ENCODE results near the gene FCER2.
A peak's percentile ranks its signal among the peaks of the same experiment; 100 is the strongest.

FCER2 gene

DNA sequence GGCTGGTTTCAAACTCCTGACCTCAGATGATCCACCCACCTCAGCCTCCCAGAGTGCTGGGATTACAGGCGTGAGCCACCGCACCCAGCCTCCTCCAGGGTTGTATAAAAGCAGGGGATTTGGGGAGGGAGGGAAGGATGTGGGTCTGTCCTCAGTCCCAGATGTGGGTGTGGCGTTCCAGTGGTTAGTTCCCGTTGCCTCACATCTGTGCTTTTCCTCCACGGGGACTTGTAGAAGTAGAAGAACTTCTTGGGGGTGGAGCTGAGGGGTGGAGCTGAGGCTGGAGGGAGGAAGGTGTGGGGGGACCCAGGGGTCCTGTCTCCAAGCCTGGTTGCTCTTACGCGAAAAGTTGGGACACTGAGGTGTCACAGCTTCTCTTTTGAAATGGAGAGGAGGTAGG lies 25.6 kb downstream of the FCER2 start:
- no peak for DNase-seq

DNA sequence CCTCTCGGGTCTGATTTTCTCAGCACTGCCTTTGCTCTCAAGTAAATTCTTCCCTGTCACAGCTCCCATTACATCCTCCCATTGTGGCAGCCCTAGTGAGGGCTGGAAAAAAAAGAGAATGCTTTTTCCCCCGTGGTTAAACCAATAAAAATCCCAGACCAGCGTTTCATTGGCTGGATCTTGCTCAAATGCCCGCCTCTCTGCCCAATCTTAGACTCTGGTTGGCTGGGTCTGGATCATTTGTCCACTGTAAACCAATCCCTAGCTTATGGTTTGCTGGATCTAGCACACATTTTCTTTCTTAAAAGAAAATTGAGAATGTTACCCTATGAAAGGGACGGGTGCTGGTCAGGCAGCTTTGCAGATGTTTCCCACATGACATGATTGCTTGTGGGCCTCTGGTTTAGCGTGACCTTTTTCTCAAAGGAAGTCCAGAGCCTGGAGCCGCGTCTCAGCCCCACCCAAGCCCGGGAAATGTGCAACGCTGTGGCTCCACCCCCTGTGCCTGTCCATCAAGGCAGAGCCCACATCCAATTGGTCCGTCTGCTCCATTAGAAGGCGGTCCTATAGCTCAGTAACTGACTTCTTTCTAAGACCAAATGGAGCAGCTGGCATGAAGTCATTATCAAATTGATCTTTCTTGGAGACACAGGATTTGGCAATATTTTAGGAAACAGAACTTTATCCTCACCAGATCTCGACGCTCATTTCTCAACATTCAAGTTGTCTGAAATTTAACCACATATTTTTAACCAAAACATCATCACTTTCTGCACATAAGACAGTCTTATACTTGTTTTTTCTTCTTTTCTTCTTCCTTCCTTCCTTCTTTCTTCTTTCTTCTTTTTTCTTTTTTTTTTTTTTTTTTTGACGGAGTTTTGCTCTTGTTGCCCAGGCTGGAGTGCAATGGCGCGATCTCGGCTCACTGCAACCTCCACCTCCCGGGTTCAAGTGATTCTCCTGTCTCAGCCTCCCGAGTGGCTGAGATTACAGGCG lies 27.6 kb downstream of the FCER2 start:
- peak; percentile 58 for DNase-seq

DNA sequence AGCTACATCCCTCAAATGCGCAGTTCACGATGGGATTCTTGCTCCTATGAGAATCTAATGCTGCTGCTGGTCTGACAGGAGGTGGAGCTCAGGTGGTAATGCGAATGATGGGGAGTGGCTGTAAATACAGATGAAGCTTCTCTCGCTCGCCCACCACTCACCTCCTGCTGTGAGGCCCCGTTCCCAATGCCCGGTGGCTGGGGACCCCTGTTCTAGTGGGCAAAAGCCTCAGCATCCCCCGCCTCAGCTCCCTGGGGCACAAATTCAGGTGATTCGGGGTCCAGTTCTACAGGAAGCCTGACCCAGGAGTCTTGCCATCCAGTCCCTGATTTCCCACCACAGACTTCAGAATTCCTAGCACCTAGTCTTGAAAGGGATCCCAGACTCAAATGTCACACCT lies 29.4 kb downstream of the FCER2 start:
- no peak for DNase-seq

- no peak for DNase-seq
Observed at GRCh38 chr19:7670790-7671189, 31.1 kb downstream of the FCER2 start.

GRCh38 chr19:7670150-7670783 lies 31.7 kb downstream of the FCER2 start:
- no peak for DNase-seq

DNA sequence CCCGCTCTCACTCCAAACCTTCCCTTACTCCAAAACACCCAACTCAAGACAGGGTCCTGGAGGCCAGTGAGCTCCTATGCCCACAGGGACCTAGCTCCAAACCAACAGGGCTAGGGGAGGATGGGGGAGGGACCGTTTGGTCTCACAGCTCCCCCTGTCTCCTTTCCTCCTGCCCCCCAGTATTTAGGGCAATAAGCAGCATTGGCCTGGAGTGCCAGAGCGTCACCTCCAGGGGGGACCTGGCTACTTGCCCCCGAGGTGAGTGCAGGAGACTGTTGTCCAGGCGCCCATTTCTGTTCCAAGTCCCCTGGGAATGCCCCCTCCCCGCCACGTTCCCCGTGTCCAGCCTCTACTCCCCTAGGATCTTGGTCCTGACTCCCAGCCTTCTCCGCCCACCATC lies 32.3 kb downstream of the FCER2 start:
- DNase-seq = no peak

DNA sequence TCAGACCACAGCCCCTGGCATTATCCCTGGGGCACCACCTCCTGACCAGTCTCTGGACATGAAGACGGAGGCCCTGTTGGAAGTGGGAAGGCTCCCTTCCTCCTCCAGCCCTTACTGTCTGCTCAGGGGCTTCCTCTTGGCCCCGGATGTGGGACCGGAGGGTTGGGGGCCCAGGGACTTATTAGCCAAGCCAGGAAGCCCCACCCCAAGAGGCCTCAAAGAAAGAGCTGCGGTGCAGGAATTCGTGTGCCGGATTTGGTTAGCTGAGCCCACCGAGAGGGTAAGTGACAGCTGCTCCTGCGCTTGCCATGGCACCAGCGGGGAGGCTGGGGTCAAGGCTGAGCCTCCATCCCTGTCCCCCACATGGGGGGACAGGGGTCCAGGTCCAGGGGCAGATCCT lies 33.1 kb downstream of the FCER2 start, which contains the start of gene RETN:
RETN (plus strand) TSS at position 208 of the 400 bp plus-strand sequence. CDS start 278 bp downstream, outside the sequence.
- no peak for DNase-seq

DNA sequence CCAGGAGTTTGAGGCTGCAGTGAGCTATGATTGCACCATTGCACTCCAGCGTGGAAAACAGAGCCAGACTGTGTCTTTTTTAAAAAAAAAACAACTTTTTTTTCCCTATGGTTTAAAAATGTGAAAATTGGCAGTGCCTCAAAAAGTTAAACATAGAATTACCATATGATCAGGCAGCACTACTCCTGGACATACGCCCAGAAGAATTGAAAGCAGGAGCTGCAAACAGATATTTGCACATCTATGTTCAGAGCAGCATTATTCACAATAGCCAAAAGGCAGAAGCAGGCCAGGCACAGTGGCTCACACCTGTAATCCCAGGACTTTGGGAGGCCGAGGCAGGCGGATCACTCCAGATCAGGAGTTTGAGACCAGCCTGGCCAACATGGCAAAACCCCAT lies 36.9 kb downstream of the FCER2 start:
- DNase-seq = no peak

DNA sequence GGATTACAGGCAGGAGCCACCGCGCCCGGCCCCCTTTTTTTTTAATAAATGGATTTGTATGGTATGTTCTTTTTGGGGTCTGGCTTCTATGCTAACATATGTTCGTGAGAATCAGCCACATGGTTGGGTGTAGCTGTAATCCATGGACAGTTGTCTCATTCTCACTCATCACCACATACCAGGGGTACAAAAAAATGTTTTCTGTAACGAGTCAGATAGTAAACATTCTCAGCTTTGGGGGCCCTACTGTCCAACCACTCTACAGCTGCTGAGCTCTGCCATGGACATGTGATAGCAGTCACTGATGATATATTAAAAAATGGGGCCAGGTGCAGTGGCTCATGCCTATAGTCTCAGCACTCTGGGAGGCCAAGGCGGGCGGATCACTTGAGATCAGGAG lies 38.2 kb downstream of the FCER2 start:
- no peak for DNase-seq

DNA sequence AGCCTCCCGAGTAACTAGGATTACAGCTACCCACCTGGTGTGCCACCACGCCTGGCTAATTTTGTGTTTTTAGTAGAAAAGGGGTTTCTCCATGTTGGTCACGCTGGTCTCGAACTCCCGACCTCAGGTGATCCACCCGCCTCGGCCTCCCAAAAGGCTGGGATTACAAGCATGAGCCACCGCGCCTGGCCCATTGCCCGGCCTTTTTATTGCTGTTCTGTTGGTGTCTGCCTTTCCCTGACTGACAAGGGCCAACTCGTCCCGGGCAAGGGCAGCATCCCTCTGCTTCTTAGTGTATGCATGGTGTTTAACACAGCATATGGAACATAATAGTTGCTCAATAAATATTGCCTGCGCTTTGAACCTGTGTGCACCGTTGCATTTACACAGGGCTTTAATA lies 39.3 kb downstream of the FCER2 start:
- no peak for DNase-seq

DNA sequence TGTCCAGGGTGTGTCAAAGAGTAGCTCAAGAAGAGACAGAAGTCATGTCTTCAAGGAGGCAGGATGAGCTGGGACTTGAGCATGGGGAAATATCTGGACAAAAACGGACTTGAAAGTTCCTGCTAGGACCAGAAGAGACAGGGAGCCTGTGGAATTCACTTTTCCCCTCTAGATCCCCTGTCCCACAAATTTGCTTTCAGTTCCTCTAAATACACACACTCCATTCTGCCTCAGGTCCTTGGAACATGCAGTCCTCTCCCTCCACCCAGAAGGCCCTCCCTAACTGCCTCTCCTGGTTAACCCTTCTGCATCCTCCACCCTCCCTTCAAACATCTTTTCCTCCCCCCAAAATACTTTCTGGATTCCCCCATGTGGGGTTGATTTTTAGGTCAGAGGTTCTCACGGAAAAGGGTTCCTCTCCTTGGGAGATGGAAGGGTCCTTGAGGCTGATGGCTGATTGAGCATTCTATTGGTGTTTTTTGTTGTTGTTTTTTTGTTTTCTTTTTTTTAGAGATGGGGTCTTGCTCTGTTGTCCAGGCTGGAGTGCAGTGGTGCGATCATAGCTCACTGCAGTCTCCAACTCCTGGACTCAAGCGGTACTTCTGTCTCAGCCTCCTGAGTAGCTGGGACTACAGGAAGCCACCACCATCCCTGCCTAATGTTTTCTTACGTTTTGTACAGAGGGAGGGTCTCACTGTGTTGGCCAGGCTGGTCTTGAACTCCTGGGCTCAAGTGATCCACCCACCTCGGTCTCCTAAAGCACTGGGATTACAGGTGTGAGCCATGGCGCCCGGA lies 40.0 kb downstream of the FCER2 start:
- no peak for DNase-seq

DNA sequence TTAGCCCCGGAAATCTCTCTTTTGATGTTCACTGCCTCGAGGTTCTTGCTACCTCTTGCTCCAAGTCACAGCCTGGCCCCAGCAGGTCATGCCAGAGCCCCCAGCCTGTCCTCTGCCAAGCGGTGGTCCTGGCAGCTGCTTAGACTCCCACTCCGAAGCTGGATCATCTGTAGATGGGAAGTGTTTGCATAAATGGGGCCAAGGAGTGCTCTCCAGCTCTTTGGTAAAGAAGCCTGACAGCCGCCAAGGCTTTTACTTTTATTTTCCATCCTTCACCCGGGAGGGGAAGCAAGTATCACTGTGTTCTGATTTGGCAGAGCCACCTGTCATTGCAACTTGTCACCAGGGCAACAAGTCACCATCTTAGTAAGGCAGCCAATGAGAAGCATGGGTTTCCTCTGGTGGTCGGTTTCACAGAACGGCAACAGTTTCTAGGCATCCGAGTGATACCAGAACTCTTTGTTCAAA lies 43.7 kb downstream of the FCER2 start:
- no peak for DNase-seq

- no peak for DNase-seq
Observed at GRCh38 chr19:7657131-7657751, 44.7 kb downstream of the FCER2 start.

- DNase-seq = no peak
Observed at GRCh38 chr19:7655581-7655980, 46.4 kb downstream of the FCER2 start.

DNA sequence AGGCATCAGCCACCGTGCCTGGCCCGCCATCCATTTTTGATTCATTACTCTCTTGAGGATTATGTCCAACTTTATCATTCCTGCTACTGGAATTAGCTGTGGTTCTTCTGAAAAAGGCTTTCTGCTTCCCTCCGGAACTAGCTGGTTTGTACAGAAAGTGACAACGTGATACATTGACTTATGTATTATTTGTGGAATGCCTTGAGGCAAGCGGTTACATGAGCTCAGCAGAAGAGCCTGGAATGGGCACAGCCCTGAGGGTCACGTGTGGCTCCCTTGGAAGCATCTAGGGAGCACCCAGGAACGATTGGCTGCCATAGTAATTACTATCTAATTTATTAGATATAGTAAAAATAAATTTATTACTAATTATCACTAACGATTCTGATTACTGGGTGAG lies 47.5 kb downstream of the FCER2 start:
- DNase-seq = no peak

DNA sequence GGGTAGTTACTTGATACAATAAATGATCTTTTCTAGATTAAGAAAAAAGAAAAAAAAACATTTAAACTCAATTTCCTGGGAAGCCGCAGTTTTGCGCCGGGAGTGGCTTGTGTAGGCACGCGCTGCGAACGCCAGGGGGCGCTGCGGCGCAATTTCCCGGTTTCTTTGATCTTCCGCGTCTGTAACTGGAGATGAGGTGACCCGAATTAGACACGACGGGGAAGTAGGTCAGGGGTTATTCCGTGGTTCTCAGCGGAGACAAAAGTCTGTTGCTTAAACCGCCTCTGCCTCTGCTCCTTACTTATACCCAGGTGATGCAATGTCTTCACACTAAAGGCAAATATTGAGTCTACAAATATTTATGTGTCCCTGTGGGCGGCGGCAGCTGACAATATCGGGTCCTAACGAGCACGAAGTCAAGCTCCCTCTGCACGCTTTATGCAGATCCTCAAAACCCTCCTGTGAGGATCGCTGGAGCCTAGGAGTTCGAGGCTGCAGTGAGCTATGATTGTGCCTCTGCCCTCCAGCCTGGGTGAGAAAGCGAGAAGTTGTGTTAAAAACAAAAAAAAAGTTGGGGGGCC lies 49.8 kb downstream of the FCER2 start:
- DNase-seq = peak; percentile 78

GRCh38 chr19:7650148-7650547 lies 51.8 kb downstream of the FCER2 start:
- DNase-seq = no peak

DNA sequence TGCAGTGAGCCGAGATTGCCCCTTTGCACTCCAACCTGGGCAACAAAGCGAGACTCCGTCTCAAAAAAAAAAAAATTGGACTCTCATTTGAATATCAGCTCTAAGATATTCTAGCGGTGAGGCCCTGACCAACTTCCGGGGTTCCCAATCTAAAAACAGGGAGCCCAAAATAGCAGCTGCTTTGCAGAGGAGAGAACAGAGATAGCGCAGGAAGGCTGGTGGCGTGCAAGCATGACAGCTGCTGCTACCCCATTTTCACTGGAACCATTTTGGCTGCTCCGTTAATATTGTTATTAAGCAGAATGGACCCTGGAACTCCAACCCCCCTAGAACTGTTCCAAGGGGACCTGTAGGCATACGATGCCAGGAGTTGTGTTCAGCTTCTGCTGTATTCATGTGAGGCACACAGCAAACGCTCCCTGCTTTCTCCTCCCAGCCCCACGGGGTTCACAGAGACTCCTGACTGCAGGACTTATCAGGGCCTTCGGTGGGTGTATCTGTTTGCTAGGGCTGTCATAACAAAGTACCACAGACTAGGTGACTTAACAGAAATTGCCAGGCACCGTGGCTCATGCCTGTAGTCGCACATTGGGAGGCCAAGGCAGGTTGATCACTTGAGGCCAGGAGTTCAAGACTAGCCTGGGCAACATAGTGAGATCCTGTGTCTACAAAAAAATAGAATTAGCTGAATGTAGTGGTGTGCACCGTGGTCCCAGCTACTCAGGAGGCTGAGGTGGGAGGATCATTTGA lies 53.5 kb downstream of the FCER2 start:
- no peak for DNase-seq

DNA sequence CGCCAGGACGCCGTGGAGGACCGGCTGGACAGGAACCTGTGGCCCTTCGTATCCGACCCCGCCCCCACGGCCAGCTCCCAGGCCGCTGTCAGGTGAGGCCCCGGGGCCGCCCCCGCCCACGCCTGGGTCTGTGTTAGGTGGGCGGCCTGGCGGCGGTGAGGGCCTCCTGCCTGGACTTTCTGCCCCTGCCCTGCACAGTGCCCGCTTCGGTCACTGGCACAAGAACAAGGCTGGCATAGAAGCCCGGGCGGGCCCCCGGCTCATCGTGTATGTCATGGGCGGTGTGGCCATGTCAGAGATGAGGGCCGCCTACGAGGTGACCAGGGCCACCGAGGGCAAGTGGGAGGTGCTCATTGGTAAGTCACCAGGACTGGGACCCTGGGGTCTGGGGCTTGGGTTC lies 54.8 kb downstream of the FCER2 start:
- DNase-seq = no peak

DNA sequence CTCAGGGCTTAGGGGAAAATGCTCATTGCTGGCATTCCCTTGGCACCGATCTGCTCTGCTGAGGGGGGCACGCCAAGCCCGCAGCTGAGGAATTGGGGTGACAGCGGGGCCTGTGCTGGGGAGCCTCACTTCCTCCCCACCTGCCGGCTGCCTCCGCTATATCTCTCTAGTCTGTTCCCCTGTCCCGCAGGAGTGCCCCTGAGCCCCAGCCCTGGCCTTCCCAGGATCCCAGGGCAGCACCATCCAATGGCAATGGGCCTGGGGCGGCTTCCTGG lies 55.6 kb downstream of the FCER2 start:
- DNase-seq = no peak

DNA sequence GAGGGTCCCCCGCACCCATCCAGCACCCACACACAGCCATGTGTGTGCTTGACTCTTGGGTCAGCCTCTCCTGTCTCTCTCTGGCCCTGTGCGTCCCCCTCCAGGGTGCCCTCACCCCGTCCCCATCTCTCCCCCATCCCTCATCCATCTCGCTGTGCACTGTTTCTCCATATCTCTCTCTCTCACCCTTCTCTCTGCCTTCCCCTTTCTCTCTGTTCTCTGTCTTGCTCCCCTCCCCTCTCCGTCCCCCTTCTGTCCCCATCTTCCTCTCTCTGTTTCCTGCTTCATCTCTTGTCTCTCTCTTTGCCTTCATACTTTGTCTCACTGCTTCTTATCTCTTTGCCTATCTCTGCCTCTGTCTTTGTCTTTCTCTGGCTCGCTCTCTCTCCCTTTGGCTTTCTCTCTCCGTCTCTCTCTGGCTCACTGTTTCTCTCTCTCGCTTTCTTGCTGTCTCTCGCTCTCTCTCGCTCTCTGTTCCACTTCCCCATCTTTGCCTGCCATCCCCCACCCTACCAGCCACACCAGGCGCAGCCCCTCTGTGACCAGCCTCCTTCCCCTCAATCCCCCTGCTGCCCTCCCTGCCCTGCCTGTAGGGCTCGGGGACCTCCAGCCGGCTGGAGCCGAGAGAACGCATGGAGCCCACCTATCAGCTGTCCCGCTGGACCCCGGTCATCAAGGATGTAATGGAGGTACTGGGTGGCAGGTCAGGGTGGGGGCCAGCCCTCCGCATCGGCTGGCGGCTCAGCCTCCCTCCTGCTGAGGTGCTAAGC lies 56.1 kb downstream of the FCER2 start:
- no peak for DNase-seq

All from left hindlimb (tissue), 1 donor.